Breast epithelium (tissue), 4 donors: Measurements from ENCODE around the gene AGAP1. TPM values are rescaled to one million over a fixed set of nuclear protein-coding genes. Genes with fewer than 3 reads are reported as not detected.
A peak's percentile ranks its signal among the peaks of the same experiment; 100 is the strongest.

ENCODE experiments used
- DNase-seq, 2 donors: peaks; one replicate each; pipeline ENCODE4 v3.0.0-alpha.2; 2019; ENCODE audit warnings: low spot score in 2 of 2
- H3K27ac ChIP-seq, 2 donors: fragments of 200-600 bp; sonication (generic) in 1 of 2; one replicate each; pipeline ENCODE4 v1.5.1; 2016 to 2019; ENCODE audit warnings: mild to moderate bottlenecking in 1 of 2
- H3K27me3 ChIP-seq, 2 donors: fragments of 200-600 bp; sonication (generic) in 1 of 2; one replicate each; pipeline versions ENCODE4 v1.5.1 to v1.6.0; 2017 to 2019; ENCODE audit warnings: control low read depth in 1 of 2, mild to moderate bottlenecking in 1 of 2
- H3K36me3 ChIP-seq: fragments of 200-600 bp; one replicate; pipeline ENCODE4 v1.5.1; 2019
- H3K4me1 ChIP-seq, 2 donors: fragments of 200-600 bp; sonication (generic); one replicate each; pipeline ENCODE4 v1.5.1; 2016 to 2019; ENCODE audit warnings: control low read depth in 1 of 2
- H3K4me3 ChIP-seq, 3 donors: fragments of 200-600 bp; sonication (generic); 1 replicate in 2 of 3; 2 replicates in 1 of 3; pipeline ENCODE4 v1.5.1; 2016 to 2019; ENCODE audit warnings: mild to moderate bottlenecking in 3 of 3, moderate library complexity in 2 of 3
- H3K9me3 ChIP-seq, 2 donors: fragments of 200-600 bp; sonication (generic) in 1 of 2; one replicate each; pipeline ENCODE4 v1.5.1; 2016 to 2019; ENCODE audit warnings: control low read depth in 1 of 2
- POLR2A ChIP-seq: fragments of 450-650 bp; IDR thresholded peaks from one replicate; pipeline ENCODE4 v1.6.1; 2016; ENCODE audit warnings: antibody characterized with exemption, mild to moderate bottlenecking, moderate library complexity
- POLR2AphosphoS5 ChIP-seq, 3 donors: sonication (generic); formaldehyde crosslinking; IDR thresholded peaks; one replicate each; pipeline ENCODE4 v1.6.1; 2017; ENCODE audit warnings: antibody characterized with exemption in 3 of 3
- intact Hi-C: fragments of 100-400 bp; cut with DNase I; formaldehyde crosslinking; loops from one replicate; pipeline ENCODE4 v1.15.1; 2023; ENCODE audit warnings: low total_unique reads
- total RNA-seq, 3 donors: library from RNA; depleted of rRNA; stranded (reverse); fragments of >200 nt; gene quantifications; one replicate each; pipeline ENCODE4 v1.1.0, GENCODE V29; 2016
- TF ChIP-seq, protein P1 (sequence below), 3 donors: fragments of 450-650 bp; IDR thresholded peaks; one replicate each; pipeline ENCODE4 v1.5.1; 2016 to 2017; ENCODE audit warnings: antibody characterized with exemption in 3 of 3, mild to moderate bottlenecking in 3 of 3, moderate library complexity in 3 of 3

AGAP1 gene
- total RNA-seq, 3 donors from 2014 or later = 19.7 to 27.1 (median 25.9) TPM

DNA sequence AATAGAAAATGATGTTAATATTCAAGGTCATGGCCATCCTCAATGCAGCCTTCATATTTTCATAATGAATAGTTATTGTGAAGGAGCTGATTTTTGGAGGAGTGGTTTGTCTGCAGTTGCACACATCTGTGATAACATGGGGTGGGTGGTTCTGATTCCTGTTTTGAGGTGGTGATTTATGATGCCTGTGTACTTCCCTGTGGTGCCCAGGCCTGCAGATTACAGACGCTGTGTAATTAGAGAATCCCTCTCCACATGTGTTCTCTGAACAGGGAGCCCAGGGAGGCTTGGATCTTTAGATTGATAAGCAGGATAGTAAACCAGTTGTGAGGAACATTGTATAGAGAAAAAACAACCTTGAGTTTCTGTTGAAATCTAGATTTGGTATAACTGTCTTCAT lies 117.5 kb downstream of the AGAP1 start:
- Histone ChIP-seq H3K4me1 (no peaks in the 10 kb centered on the region), H3K27me3 (no peaks in the 10 kb centered on the region), H3K36me3 (no peaks in the 10 kb centered on the region), H3K27ac (no peak overlapping the region), H3K9me3 (no peaks in the 10 kb centered on the region), H3K4me3 (no peak overlapping the region)
- TF ChIP-seq, protein P1, sequence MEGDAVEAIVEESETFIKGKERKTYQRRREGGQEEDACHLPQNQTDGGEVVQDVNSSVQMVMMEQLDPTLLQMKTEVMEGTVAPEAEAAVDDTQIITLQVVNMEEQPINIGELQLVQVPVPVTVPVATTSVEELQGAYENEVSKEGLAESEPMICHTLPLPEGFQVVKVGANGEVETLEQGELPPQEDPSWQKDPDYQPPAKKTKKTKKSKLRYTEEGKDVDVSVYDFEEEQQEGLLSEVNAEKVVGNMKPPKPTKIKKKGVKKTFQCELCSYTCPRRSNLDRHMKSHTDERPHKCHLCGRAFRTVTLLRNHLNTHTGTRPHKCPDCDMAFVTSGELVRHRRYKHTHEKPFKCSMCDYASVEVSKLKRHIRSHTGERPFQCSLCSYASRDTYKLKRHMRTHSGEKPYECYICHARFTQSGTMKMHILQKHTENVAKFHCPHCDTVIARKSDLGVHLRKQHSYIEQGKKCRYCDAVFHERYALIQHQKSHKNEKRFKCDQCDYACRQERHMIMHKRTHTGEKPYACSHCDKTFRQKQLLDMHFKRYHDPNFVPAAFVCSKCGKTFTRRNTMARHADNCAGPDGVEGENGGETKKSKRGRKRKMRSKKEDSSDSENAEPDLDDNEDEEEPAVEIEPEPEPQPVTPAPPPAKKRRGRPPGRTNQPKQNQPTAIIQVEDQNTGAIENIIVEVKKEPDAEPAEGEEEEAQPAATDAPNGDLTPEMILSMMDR (IDR thresholded peaks at IDR 0.05) = no peak
- TF ChIP-seq POLR2A (no peak), POLR2AphosphoS5 (IDR thresholded peaks at IDR 0.05) (no peak)
- intact Hi-C loops = no loop called here
- no peak for DNase-seq

DNA sequence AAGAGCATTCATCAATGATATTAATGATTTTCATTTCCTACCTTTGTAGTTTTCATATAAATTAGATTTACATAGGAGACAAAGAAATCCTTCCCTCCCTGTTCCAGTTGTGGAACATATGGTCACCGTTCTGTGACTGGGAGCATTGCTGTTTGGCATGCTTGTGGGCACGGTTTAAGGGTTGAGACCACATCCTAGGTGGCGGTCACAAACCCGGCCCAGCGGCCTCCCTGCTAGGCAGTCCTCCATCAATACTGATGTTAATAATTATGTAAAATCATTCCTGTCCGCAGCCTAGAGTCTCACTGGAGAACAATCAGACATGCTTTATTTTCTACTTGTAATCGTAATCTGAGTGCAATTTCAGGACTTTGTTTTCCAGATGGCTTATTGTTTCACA lies 117.9 kb downstream of the AGAP1 start:
- Histone ChIP-seq H3K9me3 (no peaks in the 10 kb centered on the region), H3K27me3 (no peaks in the 10 kb centered on the region), H3K36me3 (no peaks in the 10 kb centered on the region), H3K4me3 (no peak overlapping the region), H3K27ac (no peak overlapping the region), H3K4me1 (no peaks in the 10 kb centered on the region)
- DNase-seq = no peak
- intact Hi-C loops = no loop called here
- TF ChIP-seq POLR2A (no peak), POLR2AphosphoS5 (IDR thresholded peaks at IDR 0.05) (no peak)
- TF ChIP-seq, protein P1 (IDR thresholded peaks at IDR 0.05) = no peak

DNA sequence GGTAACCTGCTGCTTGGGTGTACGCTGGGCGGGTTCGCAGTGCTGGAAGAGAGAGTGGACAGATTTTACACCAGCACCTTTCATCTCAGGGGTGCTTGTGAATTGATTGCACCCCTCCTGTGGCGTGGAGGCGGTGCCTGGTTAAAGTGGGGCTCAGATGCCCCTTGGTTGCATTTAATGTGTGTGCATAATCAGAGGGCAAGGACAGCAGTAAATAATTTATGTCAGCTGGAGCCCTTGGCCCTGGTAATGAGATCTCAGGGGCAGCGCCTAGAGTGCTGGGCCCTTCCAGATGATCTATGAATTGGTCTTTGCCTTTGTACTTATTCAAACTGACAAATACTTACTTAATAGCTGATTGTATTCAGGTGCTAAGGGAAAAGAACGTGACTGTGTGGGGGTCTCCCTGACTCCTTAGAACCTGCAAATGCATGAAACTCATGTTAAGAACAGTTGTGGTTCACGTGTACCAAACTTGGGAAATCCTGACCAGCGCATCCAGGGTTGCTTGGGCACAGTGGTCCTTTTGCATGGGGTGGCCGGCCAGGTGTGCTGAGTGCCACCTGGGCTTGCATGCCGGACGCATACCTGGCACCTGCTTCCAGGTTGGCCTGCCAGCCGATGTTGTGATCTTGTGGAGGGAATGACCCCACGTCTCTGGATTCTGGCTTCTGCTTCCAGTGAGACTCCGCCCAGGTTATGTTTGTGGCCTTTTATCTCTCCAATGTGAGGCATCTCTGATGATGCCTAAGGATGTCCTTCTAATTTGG lies 118.5 kb downstream of the AGAP1 start:
- Histone ChIP-seq H3K4me1 (no peaks in the 10 kb centered on the region), H3K27me3 (no peaks in the 10 kb centered on the region), H3K9me3 (no peaks in the 10 kb centered on the region), H3K27ac (no peak overlapping the region), H3K36me3 (no peaks in the 10 kb centered on the region), H3K4me3 (no peak overlapping the region)
- TF ChIP-seq, protein P1 (IDR thresholded peaks at IDR 0.05) = no peak
- TF ChIP-seq POLR2A = no peak
- no peak for TF ChIP-seq POLR2AphosphoS5 (IDR thresholded peaks at IDR 0.05)
- DNase-seq = no peak
- intact Hi-C loops = no loop called here

DNA sequence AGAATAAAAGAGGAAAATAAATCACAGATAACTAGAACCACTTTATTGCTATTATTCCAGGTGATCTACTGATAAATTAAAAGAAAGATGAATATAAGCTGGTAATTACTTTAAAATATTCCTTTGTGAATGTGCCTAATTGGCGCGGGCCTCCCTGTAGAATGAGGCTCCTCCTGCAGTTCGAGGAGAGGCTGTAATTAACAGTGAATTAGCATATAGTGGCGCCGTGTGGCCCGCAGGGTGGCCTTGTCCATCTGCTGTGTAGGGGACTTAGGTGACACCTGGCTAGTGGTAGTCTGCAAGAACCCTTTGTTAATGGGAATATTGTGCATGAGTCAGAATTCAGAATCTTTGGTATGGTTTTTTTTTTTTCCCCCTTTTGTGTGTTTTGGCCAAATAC lies 119.8 kb downstream of the AGAP1 start:
- Histone ChIP-seq H3K36me3 (no peaks in the 10 kb centered on the region), H3K27ac (no peak overlapping the region), H3K9me3 (no peaks in the 10 kb centered on the region), H3K4me1 (no peaks in the 10 kb centered on the region), H3K4me3 (no peak overlapping the region), H3K27me3 (no peaks in the 10 kb centered on the region)
- intact Hi-C loops = no loop called here
- TF ChIP-seq POLR2A = no peak
- DNase-seq = no peak

DNA sequence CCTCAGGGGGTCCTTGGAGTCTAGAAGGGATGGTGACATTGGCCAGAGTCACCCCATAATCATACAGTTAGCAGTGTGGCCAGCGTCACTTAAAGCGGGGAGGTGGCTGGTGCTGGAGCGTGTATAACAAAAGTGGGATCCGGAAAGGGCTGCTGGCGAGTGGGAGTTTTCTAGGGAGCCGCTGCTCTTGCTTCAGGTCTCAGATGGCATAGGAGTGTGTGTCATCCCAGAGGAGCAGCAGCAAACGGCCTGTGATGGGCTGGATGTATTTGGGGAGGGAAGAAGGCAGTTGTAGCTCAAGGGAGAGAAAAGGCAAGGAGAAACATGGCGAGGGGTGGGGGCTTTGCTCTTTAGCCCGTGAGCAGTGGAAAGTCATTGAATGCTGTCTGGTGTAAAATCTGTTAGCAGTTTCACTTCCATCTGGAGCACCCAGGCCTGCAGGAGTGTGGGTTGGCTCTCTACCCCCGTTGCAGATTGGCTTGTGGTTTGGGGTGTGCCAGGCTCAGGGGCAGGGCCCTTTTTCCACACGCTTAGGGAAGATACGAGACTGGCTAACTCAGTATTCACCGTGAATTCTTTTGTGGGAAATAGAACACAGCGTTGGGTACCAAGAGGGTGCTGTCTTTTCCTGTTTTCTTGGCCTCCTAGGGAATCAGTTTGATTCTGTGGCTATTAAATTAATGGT lies 120.5 kb downstream of the AGAP1 start:
- no peaks in the 10 kb centered on the region for H3K27me3 ChIP-seq
- TF ChIP-seq POLR2A = no peak
- TF ChIP-seq POLR2AphosphoS5 (IDR thresholded peaks at IDR 0.05) = no peak
- TF ChIP-seq, protein P1 (IDR thresholded peaks at IDR 0.05) = no peak
- no peaks in the 10 kb centered on the region for H3K9me3 ChIP-seq
- H3K4me3 ChIP-seq = no peak overlapping the region
- DNase-seq = no peak
- peak overlapping the region; percentile 40 to 73 for H3K27ac ChIP-seq
- intact Hi-C loops = no loop called here
- no peaks in the 10 kb centered on the region for H3K4me1 ChIP-seq
- H3K36me3 ChIP-seq = no peaks in the 10 kb centered on the region
